GM23338 (cell line): ENCODE data around the gene PAPPA2. TPM values are rescaled to one million over a fixed set of nuclear protein-coding genes. Genes with fewer than 3 reads are reported as not detected.

ENCODE experiments used
- ATAC-seq: fragments of 200-7000 bp; cut with Tn5 transposase; 3 replicates; pipeline ENCODE4 v1.9.1; 2020
- DNase-seq: peaks from one replicate; pipeline ENCODE4 v3.0.0-alpha.2; 2015; ENCODE audit warnings: low spot score
- H2AFZ ChIP-seq: fragments of 200-600 bp; sonication (generic); 2 replicates; pipeline ENCODE4 v1.8.0; 2016; ENCODE audit warnings: antibody characterized with exemption, mild to moderate bottlenecking, moderate library complexity
- H3F3A ChIP-seq: fragments of 200-600 bp; sonication (generic); replicated peaks from 2 replicates; pipeline ENCODE4 v1.8.0; 2017; ENCODE audit warnings: antibody characterized with exemption, mixed run types, low read depth
- H3K27ac ChIP-seq: fragments of 200-600 bp; sonication (generic); 2 replicates; pipeline ENCODE4 v1.6.1; 2016; ENCODE audit warnings: low read depth
- H3K27me3 ChIP-seq: fragments of 200-600 bp; sonication (generic); 2 replicates; pipeline ENCODE4 v1.8.0; 2016; ENCODE audit warnings: mild to moderate bottlenecking, mixed run types, moderate library complexity; ENCODE audit not compliant: insufficient read depth
- H3K36me3 ChIP-seq: fragments of 200-600 bp; sonication (generic); 2 replicates; pipeline ENCODE4 v1.8.0; 2016; ENCODE audit warnings: mild to moderate bottlenecking; ENCODE audit not compliant: insufficient read depth
- H3K4me1 ChIP-seq: fragments of 200-600 bp; sonication (generic); 2 replicates; pipeline ENCODE4 v1.8.0; 2016; ENCODE audit warnings: mild to moderate bottlenecking, moderate library complexity; ENCODE audit not compliant: insufficient read depth
- H3K4me2 ChIP-seq: fragments of 200-600 bp; sonication (generic); 2 replicates; pipeline ENCODE4 v1.7.1; 2017; ENCODE audit warnings: mixed run types
- H3K4me3 ChIP-seq: fragments of 200-600 bp; sonication (generic); 2 replicates; pipeline ENCODE4 v1.6.1; 2016; ENCODE audit warnings: mixed run types
- H3K79me2 ChIP-seq: fragments of 200-600 bp; sonication (generic); replicated peaks from 2 replicates; pipeline ENCODE4 v1.8.0; 2017; ENCODE audit warnings: mild to moderate bottlenecking; ENCODE audit not compliant: insufficient read depth
- H3K9me2 ChIP-seq: fragments of 200-600 bp; sonication (generic); 2 replicates; pipeline ENCODE4 v1.8.0; 2017; ENCODE audit not compliant: insufficient read depth
- H4K20me1 ChIP-seq: fragments of 200-600 bp; sonication (generic); replicated peaks from 2 replicates; pipeline ENCODE4 v1.8.0; 2017; ENCODE audit warnings: mild to moderate bottlenecking; ENCODE audit not compliant: insufficient read depth
- H3K27ac Mint-ChIP-seq: 2 replicates; pipeline ENCODE4 v1.8.0; 2020; ENCODE audit warnings: inconsistent platforms, mild to moderate bottlenecking, moderate library complexity, mixed read lengths
- H3K27me3 Mint-ChIP-seq: 3 replicates; pipeline ENCODE4 v1.8.0; 2022; ENCODE audit warnings: low read depth, mild to moderate bottlenecking, moderate library complexity, mixed read lengths, inconsistent platforms; ENCODE audit not compliant: insufficient read depth, poor library complexity
- H3K36me3 Mint-ChIP-seq: 3 replicates; pipeline ENCODE4 v1.8.0; 2021; ENCODE audit warnings: low read depth, mild to moderate bottlenecking, inconsistent platforms, moderate library complexity, mixed read lengths
- H3K4me1 Mint-ChIP-seq: 3 replicates; pipeline ENCODE4 v1.8.0; 2020; ENCODE audit warnings: mild to moderate bottlenecking, inconsistent platforms, mixed read lengths
- H3K4me3 Mint-ChIP-seq: 3 replicates; pipeline ENCODE4 v1.8.0; 2021; ENCODE audit warnings: moderate library complexity, mild to moderate bottlenecking, inconsistent platforms, mixed read lengths
- H3K9me3 Mint-ChIP-seq: 3 replicates; pipeline ENCODE4 v1.8.0; 2020; ENCODE audit warnings: moderate library complexity, mild to moderate bottlenecking, inconsistent platforms, mixed read lengths
- ETS1 ChIP-seq: IDR thresholded peaks from 2 replicates; pipeline ENCODE4 v1.6.1; 2016; ENCODE audit warnings: antibody characterized with exemption
- EZH2 ChIP-seq: fragments of 200-600 bp; sonication (generic); IDR thresholded peaks from one replicate; pipeline ENCODE4 v1.8.0; 2017; ENCODE audit warnings: antibody characterized with exemption, mild to moderate bottlenecking, low read depth; ENCODE audit not compliant: unreplicated experiment
- EZH2phosphoT487 ChIP-seq: fragments of 200-600 bp; sonication (generic); IDR thresholded peaks from one replicate; pipeline ENCODE4 v1.8.1; 2018; ENCODE audit warnings: antibody characterized with exemption; ENCODE audit not compliant: unreplicated experiment
- JUNB ChIP-seq: IDR thresholded peaks from one replicate; pipeline ENCODE4 v1.6.1; 2016; ENCODE audit warnings: antibody characterized with exemption; ENCODE audit not compliant: unreplicated experiment
- NANOG ChIP-seq: IDR thresholded peaks from 2 replicates; pipeline ENCODE4 v1.6.1; 2016; ENCODE audit warnings: antibody characterized with exemption, borderline replicate concordance
- POLR2AphosphoS5 ChIP-seq: IDR thresholded peaks from 2 replicates; pipeline ENCODE4 v1.6.1; 2016; ENCODE audit warnings: antibody characterized with exemption, low read depth
- STAT1 ChIP-seq: IDR thresholded peaks from one replicate; pipeline ENCODE4 v1.6.1; 2016; ENCODE audit warnings: antibody characterized with exemption; ENCODE audit not compliant: unreplicated experiment
- ZNF114 ChIP-seq: fragments of 250-450 bp; sonication (Bioruptor Pico); IDR thresholded peaks from 2 replicates; pipeline ENCODE4 v1.5.0; 2020; ENCODE audit warnings: mild to moderate bottlenecking, moderate library complexity
- ZNF462 ChIP-seq: fragments of 250-450 bp; sonication (Bioruptor Pico); IDR thresholded peaks from 2 replicates; pipeline ENCODE4 v1.5.0; 2020; ENCODE audit warnings: mild to moderate bottlenecking, moderate library complexity
- polyA plus RNA-seq: library from polyadenylated mRNA; unstranded; fragments of >200 nt; fragmentation: Nextera tagmentation; extraction: Ambion mirVana; gene quantifications from 2 replicates; pipeline ENCODE4 v1.2.1, GENCODE V29; 2016
- total RNA-seq: library from RNA; depleted of rRNA; stranded (reverse); fragments of >200 nt; shearing (Covaris generic); gene quantifications from 2 replicates; pipeline ENCODE4 v1.2.3, GENCODE V29; 2014

The PAPPA2 gene
- total and polyA plus RNA-seq, 2 experiments from 2014 or later = 1.4 to 1.7 TPM

GRCh38 chr1:176839216-176839615, 376.2 kb downstream of the PAPPA2 start (continued):
- TF ChIP-seq ZNF462 (no peak), STAT1 (no peak), EZH2phosphoT487 (no peak), JUNB (no peak), ZNF114 (CRISPR knock-in tag) (no peak)

- no peaks in the 10 kb centered on the region; the same call in 1 of the 2 replicates for H3K9me2 ChIP-seq
- DNase-seq = no peak
- no peak for ATAC-seq
- no peaks in the 10 kb centered on the region for H3K36me3 ChIP-seq
- H3K4me1 ChIP-seq = no peaks in the 10 kb centered on the region; the same call in 1 of the 2 replicates
- no peaks in the 10 kb centered on the region for H4K20me1 ChIP-seq
- H3K27ac ChIP-seq = no peak overlapping the region
- H3K27ac Mint-ChIP-seq = no peak overlapping the region
- peaks cover 17% of the 10 kb centered on the region for H3K4me1 Mint-ChIP-seq
- no peaks in the 10 kb centered on the region for H3F3A ChIP-seq
- H3K4me2 ChIP-seq = no peak overlapping the region
- no peaks in the 10 kb centered on the region for H3K79me2 ChIP-seq
- H3K36me3 Mint-ChIP-seq = no peaks in the 10 kb centered on the region
- H3K9me3 Mint-ChIP-seq = no peaks in the 10 kb centered on the region
- H3K27me3 ChIP-seq = no peaks in the 10 kb centered on the region
- H2AFZ ChIP-seq = no peak overlapping the region
- H3K4me3 ChIP-seq = no peak overlapping the region
- peaks cover 5% of the 10 kb centered on the region for H3K27me3 Mint-ChIP-seq
- no peak overlapping the region for H3K4me3 Mint-ChIP-seq
- no peak for TF ChIP-seq POLR2AphosphoS5
- TF ChIP-seq STAT1 = no peak
- TF ChIP-seq NANOG = no peak
- no peak for TF ChIP-seq ETS1
- no peak for TF ChIP-seq ZNF462
- TF ChIP-seq EZH2 = no peak
These were observed 378.3 kb downstream of the PAPPA2 start for GRCh38 chr1:176841238-176841637.
